WTC11 (cell line): Measurements from ENCODE around the gene CA11. TPM values are rescaled to one million over a fixed set of nuclear protein-coding genes. Genes with fewer than 3 reads are reported as not detected.

Source experiments
- ATAC-seq: fragments of 200-7000 bp; cut with Tn5 transposase; 2 replicates; pipeline ENCODE4 v1.10.0; 2021; ENCODE audit warnings: mild to moderate bottlenecking, moderate library complexity
- CTCF ChIA-PET: fragments of 300-600 bp; sonication (Branson Sonifier 250); formaldehyde crosslinking; loops from one replicate; lab custom pipeline; 2021; ENCODE audit warnings: antibody characterized with exemption; lab: Charles Lee
- POLR2A ChIA-PET: fragments of 350-600 bp; sonication (Branson Sonifier 250); formaldehyde crosslinking; loops from one replicate; lab custom pipeline; 2021; ENCODE audit warnings: antibody characterized with exemption; lab: Charles Lee
- DNase-seq: peaks from one replicate; pipeline ENCODE4 v3.0.0; 2021; ENCODE audit warnings: low spot score
- H3K27ac Mint-ChIP-seq: 2 replicates; pipeline ENCODE4 v1.8.0; 2021; ENCODE audit warnings: mixed read lengths
- H3K27me3 Mint-ChIP-seq: 2 replicates; pipeline ENCODE4 v1.8.0; 2021; ENCODE audit warnings: low read depth, mild to moderate bottlenecking, moderate library complexity, mixed read lengths
- H3K36me3 Mint-ChIP-seq: 2 replicates; pipeline ENCODE4 v1.8.0; 2021; ENCODE audit warnings: mixed read lengths
- H3K4me1 Mint-ChIP-seq: 2 replicates; pipeline ENCODE4 v1.8.0; 2022; ENCODE audit warnings: mixed read lengths
- H3K4me3 Mint-ChIP-seq: 2 replicates; pipeline ENCODE4 v1.8.0; 2021; ENCODE audit warnings: mild to moderate bottlenecking, moderate library complexity, mixed read lengths
- H3K9me3 Mint-ChIP-seq: 2 replicates; pipeline ENCODE4 v1.8.0; 2021; ENCODE audit warnings: mixed read lengths
- ATF2 ChIP-seq: sonication (generic); formaldehyde crosslinking; IDR thresholded peaks from 2 replicates; pipeline ENCODE4 v1.8.1; 2022; ENCODE audit warnings: low read depth, missing genetic modification reagents, borderline replicate concordance
- CDX4 ChIP-seq: fragments of 250-450 bp; sonication (Bioruptor Pico); IDR thresholded peaks from 2 replicates; pipeline ENCODE4 v1.9.0; 2021; ENCODE audit warnings: moderate library complexity, mild to moderate bottlenecking, inconsistent platforms, borderline replicate concordance
- E2F1 ChIP-seq: sonication (generic); formaldehyde crosslinking; IDR thresholded peaks from 2 replicates; pipeline ENCODE4 v1.8.0; 2022; ENCODE audit warnings: mild to moderate bottlenecking, missing genetic modification reagents
- ESRRA ChIP-seq: sonication (generic); formaldehyde crosslinking; IDR thresholded peaks from 2 replicates; pipeline ENCODE4 v1.8.1; 2022; ENCODE audit warnings: mild to moderate bottlenecking, missing genetic modification reagents, borderline replicate concordance
- ETV6 ChIP-seq: sonication (generic); formaldehyde crosslinking; IDR thresholded peaks from 2 replicates; pipeline ENCODE4 v1.8.1; 2022; ENCODE audit warnings: mild to moderate bottlenecking, missing genetic modification reagents
- FOXK1 ChIP-seq: sonication (generic); formaldehyde crosslinking; IDR thresholded peaks from 2 replicates; pipeline ENCODE4 v1.8.0; 2022; ENCODE audit warnings: mild to moderate bottlenecking, moderate library complexity, missing genetic modification reagents
- GTF2I ChIP-seq: fragments of 250-450 bp; sonication (Bioruptor Pico); conservative IDR thresholded peaks from 2 replicates; pipeline ENCODE4 v1.4.0; 2021; ENCODE audit warnings: mild to moderate bottlenecking
- MYBL2 ChIP-seq: sonication (generic); formaldehyde crosslinking; IDR thresholded peaks from 2 replicates; pipeline ENCODE4 v1.8.1; 2023; ENCODE audit warnings: mild to moderate bottlenecking, moderate library complexity, missing genetic modification reagents
- NFATC4 ChIP-seq: fragments of 250-450 bp; sonication (Bioruptor Pico); IDR thresholded peaks from 2 replicates; pipeline ENCODE4 v1.9.0; 2021; ENCODE audit warnings: mild to moderate bottlenecking
- NFYB ChIP-seq: sonication (generic); formaldehyde crosslinking; conservative IDR thresholded peaks from 2 replicates; pipeline ENCODE4 v1.8.0; 2022; ENCODE audit warnings: low read depth, missing genetic modification reagents
- PREB ChIP-seq: sonication (generic); formaldehyde crosslinking; IDR thresholded peaks from 2 replicates; pipeline ENCODE4 v1.8.1; 2022; ENCODE audit warnings: mild to moderate bottlenecking, missing genetic modification reagents, moderate library complexity, borderline replicate concordance
- SP1 ChIP-seq: sonication (generic); formaldehyde crosslinking; conservative IDR thresholded peaks from 2 replicates; pipeline ENCODE4 v1.8.1; 2022; ENCODE audit warnings: missing genetic modification reagents
- TEAD4 ChIP-seq: sonication (generic); formaldehyde crosslinking; IDR thresholded peaks from 2 replicates; pipeline ENCODE4 v1.8.0; 2022; ENCODE audit warnings: mild to moderate bottlenecking, missing genetic modification reagents
- ZBTB21 ChIP-seq: sonication (generic); formaldehyde crosslinking; IDR thresholded peaks from 2 replicates; pipeline ENCODE4 v1.8.1; 2023; ENCODE audit warnings: mild to moderate bottlenecking, missing genetic modification reagents, borderline replicate concordance
- ZNF121 ChIP-seq: sonication (generic); formaldehyde crosslinking; IDR thresholded peaks from 2 replicates; pipeline ENCODE4 v1.8.0; 2023; ENCODE audit warnings: missing genetic modification reagents
- ZNF317 ChIP-seq: sonication (generic); formaldehyde crosslinking; IDR thresholded peaks from 2 replicates; pipeline ENCODE4 v1.8.1; 2023; ENCODE audit warnings: low read depth, mild to moderate bottlenecking, moderate library complexity, missing genetic modification reagents, borderline replicate concordance
- ZNF512 ChIP-seq: sonication (generic); formaldehyde crosslinking; IDR thresholded peaks from 2 replicates; pipeline ENCODE4 v1.8.1; 2022; ENCODE audit warnings: missing genetic modification reagents, borderline replicate concordance
- ZNF671 ChIP-seq: fragments of 250-450 bp; sonication (Bioruptor Pico); IDR thresholded peaks from 2 replicates; pipeline ENCODE4 v1.8.0; 2021; ENCODE audit warnings: mild to moderate bottlenecking
- total RNA-seq: library from RNA; stranded (reverse); gene quantifications from 3 replicates; pipeline ENCODE4 v1.2.3, GENCODE V29; 2021
- TF ChIP-seq, protein P1 (sequence below): sonication (generic); formaldehyde crosslinking; IDR thresholded peaks from 2 replicates; pipeline ENCODE4 v1.8.0; 2023; ENCODE audit warnings: mild to moderate bottlenecking, missing genetic modification reagents
- TF ChIP-seq, protein P2 (sequence below): sonication (generic); formaldehyde crosslinking; IDR thresholded peaks from 2 replicates; pipeline ENCODE4 v1.8.1; 2023; ENCODE audit warnings: mild to moderate bottlenecking, missing genetic modification reagents, borderline replicate concordance

The CA11 gene
- total RNA-seq, 1 experiment from 2014 or later: 41.4 TPM

DNA sequence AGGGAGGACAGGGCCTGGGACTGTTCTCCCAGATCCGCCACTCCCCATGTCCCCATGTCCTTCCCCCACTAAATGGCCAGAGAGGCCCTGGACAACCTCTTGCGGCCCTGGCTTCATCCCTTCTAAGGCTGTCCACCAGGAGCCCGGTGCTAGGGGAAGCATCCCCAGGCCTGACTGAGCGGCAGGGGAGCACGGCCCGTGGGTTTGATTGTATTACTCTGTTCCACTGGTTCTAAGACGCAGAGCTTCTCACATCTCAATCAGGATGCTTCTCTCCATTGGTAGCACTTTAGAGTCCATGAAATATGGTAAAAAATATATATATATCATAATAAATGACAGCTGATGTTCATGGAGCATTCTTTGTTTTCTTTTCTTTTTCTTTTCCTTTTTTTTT lies 38.6 kb downstream of the CA11 start (continued):
- TF ChIP-seq, protein P1, sequence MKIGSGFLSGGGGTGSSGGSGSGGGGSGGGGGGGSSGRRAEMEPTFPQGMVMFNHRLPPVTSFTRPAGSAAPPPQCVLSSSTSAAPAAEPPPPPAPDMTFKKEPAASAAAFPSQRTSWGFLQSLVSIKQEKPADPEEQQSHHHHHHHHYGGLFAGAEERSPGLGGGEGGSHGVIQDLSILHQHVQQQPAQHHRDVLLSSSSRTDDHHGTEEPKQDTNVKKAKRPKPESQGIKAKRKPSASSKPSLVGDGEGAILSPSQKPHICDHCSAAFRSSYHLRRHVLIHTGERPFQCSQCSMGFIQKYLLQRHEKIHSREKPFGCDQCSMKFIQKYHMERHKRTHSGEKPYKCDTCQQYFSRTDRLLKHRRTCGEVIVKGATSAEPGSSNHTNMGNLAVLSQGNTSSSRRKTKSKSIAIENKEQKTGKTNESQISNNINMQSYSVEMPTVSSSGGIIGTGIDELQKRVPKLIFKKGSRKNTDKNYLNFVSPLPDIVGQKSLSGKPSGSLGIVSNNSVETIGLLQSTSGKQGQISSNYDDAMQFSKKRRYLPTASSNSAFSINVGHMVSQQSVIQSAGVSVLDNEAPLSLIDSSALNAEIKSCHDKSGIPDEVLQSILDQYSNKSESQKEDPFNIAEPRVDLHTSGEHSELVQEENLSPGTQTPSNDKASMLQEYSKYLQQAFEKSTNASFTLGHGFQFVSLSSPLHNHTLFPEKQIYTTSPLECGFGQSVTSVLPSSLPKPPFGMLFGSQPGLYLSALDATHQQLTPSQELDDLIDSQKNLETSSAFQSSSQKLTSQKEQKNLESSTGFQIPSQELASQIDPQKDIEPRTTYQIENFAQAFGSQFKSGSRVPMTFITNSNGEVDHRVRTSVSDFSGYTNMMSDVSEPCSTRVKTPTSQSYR: no peak
- no peak for TF ChIP-seq ZNF512
- TF ChIP-seq SP1: no peak
- TF ChIP-seq ZNF317 (CRISPR knock-in tag): no peak
- TF ChIP-seq CDX4 (CRISPR knock-in tag): no peak
- no peak for TF ChIP-seq ZBTB21 (CRISPR knock-in tag)
- TF ChIP-seq ESRRA (CRISPR knock-in tag): no peak
- TF ChIP-seq ZNF671 (CRISPR knock-in tag): no peak
- no peak for TF ChIP-seq ATF2 (CRISPR knock-in tag)
- TF ChIP-seq, protein P2, sequence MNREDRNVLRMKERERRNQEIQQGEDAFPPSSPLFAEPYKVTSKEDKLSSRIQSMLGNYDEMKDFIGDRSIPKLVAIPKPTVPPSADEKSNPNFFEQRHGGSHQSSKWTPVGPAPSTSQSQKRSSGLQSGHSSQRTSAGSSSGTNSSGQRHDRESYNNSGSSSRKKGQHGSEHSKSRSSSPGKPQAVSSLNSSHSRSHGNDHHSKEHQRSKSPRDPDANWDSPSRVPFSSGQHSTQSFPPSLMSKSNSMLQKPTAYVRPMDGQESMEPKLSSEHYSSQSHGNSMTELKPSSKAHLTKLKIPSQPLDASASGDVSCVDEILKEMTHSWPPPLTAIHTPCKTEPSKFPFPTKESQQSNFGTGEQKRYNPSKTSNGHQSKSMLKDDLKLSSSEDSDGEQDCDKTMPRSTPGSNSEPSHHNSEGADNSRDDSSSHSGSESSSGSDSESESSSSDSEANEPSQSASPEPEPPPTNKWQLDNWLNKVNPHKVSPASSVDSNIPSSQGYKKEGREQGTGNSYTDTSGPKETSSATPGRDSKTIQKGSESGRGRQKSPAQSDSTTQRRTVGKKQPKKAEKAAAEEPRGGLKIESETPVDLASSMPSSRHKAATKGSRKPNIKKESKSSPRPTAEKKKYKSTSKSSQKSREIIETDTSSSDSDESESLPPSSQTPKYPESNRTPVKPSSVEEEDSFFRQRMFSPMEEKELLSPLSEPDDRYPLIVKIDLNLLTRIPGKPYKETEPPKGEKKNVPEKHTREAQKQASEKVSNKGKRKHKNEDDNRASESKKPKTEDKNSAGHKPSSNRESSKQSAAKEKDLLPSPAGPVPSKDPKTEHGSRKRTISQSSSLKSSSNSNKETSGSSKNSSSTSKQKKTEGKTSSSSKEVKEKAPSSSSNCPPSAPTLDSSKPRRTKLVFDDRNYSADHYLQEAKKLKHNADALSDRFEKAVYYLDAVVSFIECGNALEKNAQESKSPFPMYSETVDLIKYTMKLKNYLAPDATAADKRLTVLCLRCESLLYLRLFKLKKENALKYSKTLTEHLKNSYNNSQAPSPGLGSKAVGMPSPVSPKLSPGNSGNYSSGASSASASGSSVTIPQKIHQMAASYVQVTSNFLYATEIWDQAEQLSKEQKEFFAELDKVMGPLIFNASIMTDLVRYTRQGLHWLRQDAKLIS (CRISPR knock-in tag): no peak
- no peak for TF ChIP-seq E2F1 (CRISPR knock-in tag)

GRCh38 chr19:48606463-48607358 lies 39.3 kb downstream of the CA11 start, which contains the start of gene SPACA4:
Gene SPACA4, plus strand, starts transcription at chr19:48606742. Its CDS starts 237 bp downstream, at chr19:48606979.
- Mint-ChIP-seq H3K27me3 (no peaks in the 10 kb centered on the region), H3K36me3 (no peaks in the 10 kb centered on the region), H3K4me3 (no peak within 1 kb of the TSS), H3K4me1 (no peaks in the 10 kb centered on the region), H3K9me3 (no peaks in the 10 kb centered on the region), H3K27ac (no peak within 1 kb of the TSS)
- POLR2A ChIA-PET: no interaction called here
- ATAC-seq (no peak), DNase-seq (no peak)
- TF ChIP-seq NFATC4 (CRISPR knock-in tag) (no peak), TEAD4 (CRISPR knock-in tag) (no peak), FOXK1 (no peak), ZNF121 (CRISPR knock-in tag) (no peak), ETV6 (no peak), PREB (CRISPR knock-in tag) (no peak), ZBTB21 (CRISPR knock-in tag) (no peak), NFYB (CRISPR knock-in tag) (no peak), GTF2I (CRISPR knock-in tag) (no peak), MYBL2 (no peak)
- CTCF ChIA-PET: interaction anchor here (1.1 to 4.9 kb wide), 3 partner anchors 18 to 22 kb away, joined by 4 to 68 read pairs (median 6); no protein-coding TSS in a partner anchor
